GM21423 (cell line): ENCODE data around the gene FCSK.

Experiments
- ATAC-seq: cut with Tn5 transposase; IDR thresholded peaks from one replicate; pipeline ENCODE4 v1.9.1; 2021; ENCODE audit warnings: mild to moderate bottlenecking, moderate library complexity; ENCODE audit not compliant: unreplicated experiment

Gene FCSK

DNA sequence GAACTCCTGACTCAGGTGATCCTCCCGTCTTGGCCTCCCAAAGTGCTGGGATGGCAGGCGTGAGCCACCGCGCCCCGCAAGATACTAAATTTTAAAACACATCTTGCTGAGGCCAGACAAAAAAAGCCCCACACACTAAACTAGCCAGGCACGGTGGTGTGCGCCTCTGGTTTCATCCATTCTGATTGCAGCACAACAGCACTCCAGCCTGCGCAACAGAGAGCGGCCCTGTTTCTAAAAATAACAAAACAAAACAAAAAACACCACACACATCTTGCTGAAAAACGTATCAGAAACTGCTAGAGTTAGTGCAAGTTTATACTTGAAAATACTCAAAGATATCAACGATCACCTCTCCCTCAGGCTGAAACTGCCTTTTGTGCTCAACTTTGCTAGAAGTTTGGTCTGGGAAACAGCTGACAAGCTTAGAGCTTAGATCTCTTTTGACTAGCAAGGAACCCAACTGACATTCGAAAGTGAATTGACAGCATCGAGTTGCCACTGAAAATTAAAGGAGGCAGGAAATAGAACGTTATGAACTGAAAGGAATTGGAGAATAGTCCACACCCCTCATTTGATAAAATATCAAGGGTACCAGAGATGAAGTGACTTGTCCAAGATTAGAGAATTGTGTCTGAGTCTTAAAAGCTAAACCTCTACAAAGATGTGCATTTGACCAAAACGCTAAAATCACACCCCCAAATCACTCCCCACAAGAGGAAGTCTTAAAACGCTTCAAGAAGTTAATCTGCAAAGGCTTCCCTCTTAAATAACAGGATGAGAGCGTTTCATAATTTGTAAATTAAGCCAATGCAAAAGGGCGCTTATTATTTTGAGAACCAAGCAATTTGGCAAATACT is 68.1 kb downstream of the FCSK start:
- no peak for ATAC-seq

- ATAC-seq, result peak; percentile 73
Observed at GRCh38 chr16:70523076-70523742, 68.8 kb downstream of the FCSK start, which contains the start of gene COG4. Gene COG4, minus strand, starts transcription at chr16:70523554. Its CDS starts 11 bp downstream, at chr16:70523543.

GRCh38 chr16:70523743-70524398 is 69.5 kb downstream of the FCSK start, which contains the start of gene SF3B3:
Gene SF3B3, plus strand, starts transcription at chr16:70523816. Its CDS starts 2,841 bp downstream, at chr16:70526657.
- ATAC-seq, result peak; percentile 51

DNA sequence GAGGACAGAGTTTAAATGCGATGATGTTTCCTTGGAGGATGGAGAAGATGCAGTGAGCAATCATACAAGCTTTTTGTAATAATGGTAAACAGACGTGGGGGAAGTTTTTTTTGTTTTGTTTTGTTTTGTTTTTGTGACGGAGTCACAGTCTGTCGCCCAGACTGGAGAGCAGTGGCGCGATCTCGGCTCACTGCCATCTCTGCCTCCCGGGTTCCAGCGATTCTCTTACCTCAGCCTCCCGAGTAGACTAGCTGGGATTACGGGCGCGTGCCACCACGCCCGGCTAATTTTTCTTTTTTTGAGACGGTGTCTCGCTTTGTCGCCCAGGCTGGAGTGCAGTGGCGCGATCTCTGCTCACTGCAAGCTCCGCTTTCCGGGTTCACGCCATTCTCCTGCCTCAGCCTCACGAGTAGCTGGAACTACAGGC is 70.0 kb downstream of the FCSK start:
- peak; percentile 4 for ATAC-seq

GRCh38 chr16:70526403-70526802 is 72.0 kb downstream of the FCSK start:
- ATAC-seq, result no peak

DNA sequence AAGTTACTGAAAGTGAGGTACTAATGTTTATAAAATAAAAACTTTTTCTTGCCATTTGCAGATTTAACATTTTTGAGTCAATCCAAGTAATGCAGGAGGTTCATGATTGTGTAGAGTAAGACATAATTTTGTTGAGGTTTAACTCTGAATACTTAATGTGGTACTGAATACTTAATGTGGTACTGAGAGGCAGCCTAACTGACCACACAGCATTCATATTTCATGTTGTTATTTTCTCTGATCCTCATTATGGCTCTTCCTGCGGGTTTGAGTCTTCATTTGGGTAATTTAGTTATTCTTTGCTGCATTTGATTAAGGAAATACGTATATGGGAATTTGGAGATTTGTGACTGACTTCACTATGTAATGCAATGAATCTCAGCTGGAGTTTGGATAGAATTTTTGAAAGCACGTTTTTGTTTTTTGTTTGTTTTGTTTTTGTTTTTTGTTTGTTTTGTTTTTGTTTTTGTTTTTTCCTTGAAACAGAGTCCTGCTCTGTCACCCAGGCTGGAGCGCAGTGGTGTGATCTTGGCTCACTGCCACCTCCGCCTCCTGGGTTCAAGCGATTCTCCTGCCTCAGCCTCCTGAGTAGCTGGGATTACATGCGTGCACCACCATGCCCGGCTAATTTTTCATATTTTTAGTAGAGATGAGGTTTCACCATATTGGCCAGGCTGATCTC is 73.1 kb downstream of the FCSK start:
- ATAC-seq, result no peak

- no peak for ATAC-seq
Observed at GRCh38 chr16:70529051-70529777, 74.8 kb downstream of the FCSK start.
